NOMO-1 (cell line): ENCODE measurements around the gene FERMT1.
"Not testable (repeated sequence)": the region's sequence is repeated elsewhere in the genome, so short reads cannot be mapped to it uniquely, and the experiment has no call there.

Experiments
- DNase-seq, 2 experiments: peaks; one replicate each; lab custom pipeline; 2025; ENCODE audit not compliant: unreplicated experiment in 2 of 2; lab: John Stamatoyannopoulos, UW

The FERMT1 gene

GRCh38 chr20:6074145-6074561, 48.7 kb downstream of the FERMT1 start:
- peak in 1 of 2 experiments; percentile 40 for DNase-seq

DNA sequence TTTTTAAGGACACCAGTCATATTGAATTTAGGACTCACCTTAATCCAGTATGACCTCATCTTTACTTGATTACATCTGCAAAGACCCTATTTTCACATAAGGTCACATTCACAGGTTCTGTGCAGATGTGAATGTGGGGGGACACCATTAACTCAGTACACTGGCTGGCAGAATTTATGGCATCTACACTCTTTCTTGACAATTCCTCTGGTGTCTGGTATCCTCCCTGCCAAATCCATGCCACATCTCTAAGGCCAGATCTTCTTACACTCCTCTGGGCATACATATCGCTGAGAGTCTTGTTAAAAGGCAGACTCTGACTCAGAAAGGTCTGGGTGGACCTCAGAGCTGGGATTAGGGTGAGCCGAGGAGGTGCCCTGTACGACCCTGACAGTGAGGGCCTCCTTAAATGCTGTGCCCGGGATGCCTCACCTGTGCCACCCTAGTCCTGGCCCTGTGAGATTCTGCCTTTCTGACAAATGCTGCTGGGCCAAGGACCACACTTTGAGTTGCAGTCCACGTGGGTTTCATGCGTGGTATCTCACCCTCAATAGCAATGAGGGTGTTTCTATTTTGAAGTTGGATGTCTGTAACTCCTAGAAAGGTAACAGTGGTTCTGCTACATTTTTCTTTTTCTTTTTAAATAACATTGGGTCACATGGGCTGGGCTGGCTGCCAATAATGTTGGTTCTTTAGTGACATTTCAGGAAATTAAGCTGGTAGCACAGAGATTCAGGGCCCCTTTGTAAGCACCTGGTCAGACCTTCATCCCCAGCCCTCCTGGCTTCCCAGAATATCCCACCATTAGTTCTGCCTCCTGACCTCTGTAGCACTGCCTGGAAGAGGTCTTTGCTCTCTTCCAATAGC, 51.8 kb downstream of the FERMT1 start:
- DNase-seq = no peak

- no peak for DNase-seq
Observed at GRCh38 chr20:6069669-6070068, 53.2 kb downstream of the FERMT1 start.

DNA sequence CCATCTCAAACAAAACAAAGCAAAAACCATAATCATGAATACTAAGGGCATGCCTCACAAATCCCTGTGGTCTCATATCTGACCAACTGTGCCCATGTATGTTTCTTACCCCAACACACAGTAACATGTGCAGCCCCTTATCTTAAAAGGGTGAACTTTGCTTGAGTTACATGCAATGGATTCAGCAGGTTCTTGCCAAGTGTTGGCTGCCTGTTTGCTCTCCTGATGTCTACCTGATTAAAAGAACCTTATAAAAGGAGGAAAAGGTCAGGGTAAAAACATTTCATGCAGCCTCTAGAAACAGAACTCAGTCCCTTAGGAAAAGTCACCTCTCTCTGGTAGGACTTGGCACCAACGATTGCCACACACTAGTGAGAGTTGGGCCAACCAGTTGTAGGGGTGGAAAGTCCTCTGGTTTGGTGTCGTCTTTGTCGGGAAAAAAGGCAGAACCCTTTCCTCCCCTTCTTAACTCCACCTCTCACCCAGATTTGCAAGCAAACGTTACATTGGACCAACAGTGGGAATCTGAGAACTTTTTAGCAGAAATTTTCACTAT, 55.0 kb downstream of the FERMT1 start:
- DNase-seq = no peak

DNA sequence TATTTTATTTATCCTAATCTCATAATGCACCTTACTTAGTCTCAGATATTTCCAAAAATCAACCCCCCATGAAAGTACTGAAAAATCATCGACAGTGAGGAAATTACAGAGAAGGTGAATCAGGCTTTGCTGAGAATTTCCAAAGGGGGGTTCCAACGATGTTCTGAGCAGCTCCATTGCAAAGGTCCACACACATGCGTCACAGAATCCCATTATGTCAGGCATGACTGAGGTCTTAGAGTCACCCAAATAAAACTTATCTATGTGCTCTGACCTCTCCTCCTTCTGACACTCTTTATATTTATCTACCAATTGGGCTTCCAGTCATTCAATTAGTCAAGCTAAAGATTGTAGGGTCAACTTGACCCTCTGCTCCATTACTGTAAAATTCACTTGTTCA, 56.2 kb downstream of the FERMT1 start:
- DNase-seq = no peak

GRCh38 chr20:6061544-6061943, 61.3 kb downstream of the FERMT1 start:
- no peak for DNase-seq

DNA sequence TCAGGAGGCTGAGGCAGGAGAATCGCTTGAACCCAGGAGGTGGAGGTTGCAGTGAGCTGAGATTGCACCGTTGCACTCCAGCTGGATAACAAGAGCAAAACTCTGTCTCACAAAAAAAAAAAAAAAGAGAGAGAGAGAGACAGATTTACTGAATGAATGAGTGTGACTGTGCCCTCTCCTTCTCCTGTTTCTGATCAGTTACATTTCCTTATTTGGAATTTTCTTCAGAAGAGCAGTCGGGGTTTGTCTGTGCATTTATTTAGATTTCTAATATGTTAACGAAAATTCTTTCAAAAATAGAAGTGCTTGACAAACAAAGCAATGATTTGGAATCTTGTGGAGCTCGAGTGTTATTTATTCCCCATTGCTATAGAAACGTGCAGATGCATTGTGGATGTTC, 62.6 kb downstream of the FERMT1 start:
- no peak for DNase-seq

DNA sequence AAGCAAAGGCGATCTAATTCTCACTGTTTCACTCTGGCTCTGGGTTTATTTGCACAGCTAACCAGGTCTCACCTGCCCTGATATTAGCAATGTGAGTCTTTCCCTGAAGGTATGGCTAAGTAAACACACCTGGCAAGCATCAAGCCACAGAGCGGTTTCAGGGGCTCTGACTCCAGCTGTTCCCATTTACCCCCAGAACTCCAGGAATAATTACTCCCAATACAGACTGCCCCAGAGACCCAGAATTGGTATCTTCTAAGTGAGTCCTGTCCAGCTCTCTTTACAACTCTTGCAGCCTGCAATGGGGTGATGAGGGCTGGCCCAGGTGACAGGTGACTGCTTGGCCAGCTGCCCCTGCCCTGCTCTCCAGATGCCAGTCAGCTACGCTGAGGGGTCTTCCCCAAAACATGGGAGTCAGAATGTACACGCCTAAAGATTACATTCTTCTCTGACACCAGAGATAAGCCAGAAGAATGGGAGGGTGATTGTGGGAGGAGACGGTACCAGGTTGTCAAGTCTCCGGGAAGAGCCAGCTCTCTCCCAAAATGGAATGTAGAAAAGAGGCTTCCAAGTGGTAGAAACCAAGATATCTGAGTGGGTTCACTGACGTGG, 64.0 kb downstream of the FERMT1 start:
- DNase-seq = no peak

- DNase-seq = peak; percentile 11 to 23
Observed at GRCh38 chr20:6057691-6058090, 65.1 kb downstream of the FERMT1 start.

- no peak for DNase-seq
Observed at GRCh38 chr20:6057139-6057538, 65.7 kb downstream of the FERMT1 start.

GRCh38 chr20:6055981-6056569, 66.8 kb downstream of the FERMT1 start:
- no peak for DNase-seq

DNA sequence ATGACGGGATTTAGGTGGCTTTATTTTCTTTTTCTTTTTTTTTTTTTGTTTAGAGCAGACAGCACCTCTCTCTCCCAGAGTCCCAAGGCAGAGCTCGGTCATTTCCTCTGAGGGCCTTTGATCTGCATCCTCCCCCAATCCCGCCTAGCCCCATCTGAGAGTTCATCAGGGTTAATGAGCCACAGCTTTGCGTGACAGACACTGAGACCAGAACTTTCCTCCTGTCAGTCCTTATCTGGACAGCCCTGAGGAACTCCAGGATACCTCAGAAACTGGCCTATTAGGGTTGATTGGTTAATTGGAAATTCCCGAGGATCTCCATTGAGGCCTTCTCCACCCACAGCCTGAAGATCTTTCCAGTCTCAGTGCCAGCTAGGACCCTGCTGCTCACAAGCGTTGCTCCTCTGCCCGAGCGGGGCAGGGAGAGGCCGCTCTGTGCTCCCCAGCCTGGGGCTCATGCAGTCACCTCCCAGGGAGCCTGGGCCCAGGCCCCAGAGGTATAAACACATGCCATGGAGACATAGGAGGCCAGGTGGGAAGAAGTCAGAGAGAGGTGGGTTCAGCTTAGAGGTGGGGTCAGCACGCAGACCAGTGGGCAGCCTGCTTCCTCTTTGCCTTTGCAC, 67.6 kb downstream of the FERMT1 start:
- no peak for DNase-seq

DNA sequence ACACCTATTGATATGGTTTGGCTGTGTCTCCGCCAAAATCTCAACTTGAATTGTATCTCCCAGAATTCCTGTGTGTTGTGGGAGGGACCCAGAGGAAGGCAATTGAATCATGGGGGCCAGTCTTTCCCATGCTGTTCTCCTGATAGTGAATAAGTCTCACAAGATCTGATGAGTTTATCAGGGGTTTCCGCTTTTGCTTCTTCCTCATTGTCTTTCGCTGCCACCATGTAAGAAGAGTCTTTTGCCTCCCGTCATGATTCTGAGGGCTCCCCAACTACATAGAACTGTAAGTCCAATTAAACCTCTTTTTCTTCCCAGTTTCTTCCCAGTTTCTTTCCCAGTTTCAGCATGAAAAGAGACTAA, 68.2 kb downstream of the FERMT1 start:
- not testable (repeated sequence) for DNase-seq

DNA sequence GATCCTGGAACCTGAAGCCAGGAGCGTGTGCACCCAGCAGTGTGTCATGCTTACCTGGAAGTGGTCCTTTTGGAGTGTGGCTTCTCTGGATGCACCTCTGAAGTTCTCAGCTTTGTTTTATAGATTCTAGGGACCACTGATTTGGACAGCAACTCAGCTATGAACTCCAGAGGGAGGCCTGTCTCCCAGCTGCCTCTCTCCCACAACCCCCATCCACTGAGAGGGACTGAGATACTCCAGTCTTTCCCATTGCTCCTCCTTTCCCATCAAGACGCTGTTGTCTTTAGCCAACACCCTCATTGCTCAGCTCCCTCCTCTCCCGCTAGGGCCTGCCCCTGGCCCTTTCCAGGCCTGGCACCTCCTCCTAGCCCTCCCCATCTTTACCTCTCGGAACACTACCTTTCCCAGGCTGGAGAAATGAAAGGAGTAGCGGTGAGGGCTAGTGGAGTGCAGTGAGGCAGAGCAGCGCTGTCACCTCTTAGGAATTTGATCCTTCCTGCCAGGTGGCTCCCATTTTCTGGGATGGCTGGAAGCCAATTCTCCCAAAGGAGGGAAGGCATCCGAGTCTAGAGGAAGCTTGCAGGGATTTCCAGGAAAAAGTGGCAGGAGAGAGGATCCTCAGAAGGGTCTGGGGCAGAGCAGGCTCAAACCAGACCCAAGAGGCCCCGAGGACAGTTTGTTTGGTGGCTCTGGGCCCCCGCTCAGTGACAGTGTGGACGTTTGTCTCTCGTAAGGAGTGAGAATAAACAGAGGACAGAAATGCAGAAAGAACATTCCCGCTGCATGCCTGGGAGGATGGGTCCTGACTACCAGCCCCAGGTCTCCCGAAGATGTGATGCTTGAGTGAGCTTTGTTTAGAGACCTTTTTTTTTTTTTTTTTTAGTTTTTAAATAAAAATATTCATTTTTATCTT, 68.8 kb downstream of the FERMT1 start, which contains the start of gene LRRN4:
Gene LRRN4, minus strand, starts transcription at position 285 of the 913 bp plus-strand sequence. CDS start 1,261 bp downstream, outside the sequence.
- DNase-seq = no peak

DNA sequence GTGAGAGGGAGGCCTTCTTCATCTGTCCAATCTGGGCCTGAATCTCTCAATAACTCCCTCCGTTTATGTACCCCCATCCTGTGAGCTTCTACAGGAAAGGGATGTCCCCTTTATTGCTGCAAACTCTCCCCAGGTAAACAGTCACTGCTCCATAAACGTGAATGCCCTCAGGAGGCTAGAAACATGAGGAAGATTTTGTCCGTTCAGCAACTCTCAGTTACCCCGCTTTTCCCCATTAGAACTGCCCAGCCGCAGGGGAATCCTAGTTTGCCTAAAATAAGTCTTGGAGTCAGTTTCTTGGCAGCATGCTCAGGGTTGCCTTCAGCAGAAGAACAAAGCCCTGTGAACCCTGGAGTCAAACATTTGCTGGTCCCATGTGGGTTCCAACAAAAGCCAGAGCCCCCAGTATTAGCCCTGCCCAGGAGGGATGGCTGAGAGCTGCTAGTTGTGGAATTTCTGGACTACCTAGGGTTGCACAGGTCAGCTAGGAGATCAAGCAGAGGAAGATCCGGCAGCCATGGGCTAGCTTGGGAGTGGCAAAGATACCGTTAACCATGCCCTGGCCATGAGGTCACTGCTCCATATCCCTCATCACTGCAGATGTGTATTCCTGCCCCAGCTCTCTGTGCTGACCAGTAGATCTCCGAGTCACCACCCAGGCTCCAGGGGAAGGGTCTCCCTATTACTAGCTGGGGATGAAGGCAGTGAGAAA, 69.6 kb downstream of the FERMT1 start:
- no peak for DNase-seq

DNA sequence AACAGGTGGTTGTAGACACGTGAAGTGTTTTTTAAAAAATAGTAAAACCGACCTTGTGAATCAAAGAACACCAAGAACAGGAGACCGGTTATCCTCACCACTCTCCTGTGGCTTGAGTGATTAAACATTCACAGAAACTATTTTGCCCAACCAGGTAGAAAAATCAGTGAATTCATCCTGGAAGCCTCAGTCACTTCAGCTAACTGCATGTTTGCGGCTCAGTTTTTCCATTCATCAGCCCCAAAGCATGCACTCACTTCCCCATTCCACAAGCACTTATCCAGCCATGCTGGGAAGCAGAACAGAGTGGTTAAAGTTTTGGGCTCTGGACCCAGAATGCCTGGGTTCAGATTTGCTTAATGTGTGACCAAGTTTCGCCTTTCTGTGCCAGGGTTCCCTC, 71.3 kb downstream of the FERMT1 start:
- DNase-seq = peak; percentile 12 to 25

GRCh38 chr20:6048391-6048790, 74.4 kb downstream of the FERMT1 start:
- DNase-seq = no peak

DNA sequence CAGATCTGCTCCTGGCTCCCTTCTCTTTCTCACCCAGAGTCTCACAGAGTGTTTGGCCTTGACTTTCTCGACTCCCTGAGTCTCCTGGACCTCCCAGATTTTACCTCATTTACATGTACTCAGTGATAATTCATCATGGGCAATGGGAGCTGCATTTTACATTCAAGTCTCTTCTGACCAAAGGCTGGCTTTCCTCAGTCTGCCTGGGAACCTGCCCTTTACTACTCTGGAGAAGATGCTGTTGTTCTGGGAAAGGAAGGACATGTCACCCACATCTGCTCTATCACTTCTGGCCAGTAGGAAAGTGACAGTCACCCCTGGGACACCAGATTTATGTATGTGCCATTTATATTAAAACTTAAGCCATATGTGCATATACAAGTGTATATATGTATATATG, 76.4 kb downstream of the FERMT1 start:
- no peak for DNase-seq

DNA sequence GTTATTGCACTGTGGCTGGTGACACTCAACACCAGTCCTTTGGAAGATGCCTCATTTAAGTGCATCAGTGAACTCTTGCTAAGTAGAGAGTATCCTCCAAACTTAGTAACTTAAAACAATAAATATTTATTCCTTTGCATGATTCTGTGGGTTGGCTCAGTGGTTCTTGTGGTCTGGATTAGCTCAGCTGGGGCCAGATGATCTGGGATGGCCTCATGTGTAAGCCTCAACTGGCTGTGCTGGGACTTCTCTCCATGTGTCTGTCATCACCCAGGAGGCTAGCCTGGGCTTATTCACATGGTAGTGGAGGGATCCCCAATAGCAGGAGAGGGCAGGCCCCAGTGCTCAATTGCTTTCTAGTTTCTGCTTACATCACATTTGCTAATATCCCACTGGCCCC, 77.3 kb downstream of the FERMT1 start:
- DNase-seq = no peak
